ELR (cell line): ENCODE data around the gene PERP.
"Not testable (repeated sequence)": the region's sequence is repeated elsewhere in the genome, so short reads cannot be mapped to it uniquely, and the experiment has no call there.

Experiments used
- DNase-seq: peaks from one replicate; pipeline ENCODE4 v3.0.0-alpha.2; 2015; ENCODE audit warnings: low read depth

Gene PERP

DNA sequence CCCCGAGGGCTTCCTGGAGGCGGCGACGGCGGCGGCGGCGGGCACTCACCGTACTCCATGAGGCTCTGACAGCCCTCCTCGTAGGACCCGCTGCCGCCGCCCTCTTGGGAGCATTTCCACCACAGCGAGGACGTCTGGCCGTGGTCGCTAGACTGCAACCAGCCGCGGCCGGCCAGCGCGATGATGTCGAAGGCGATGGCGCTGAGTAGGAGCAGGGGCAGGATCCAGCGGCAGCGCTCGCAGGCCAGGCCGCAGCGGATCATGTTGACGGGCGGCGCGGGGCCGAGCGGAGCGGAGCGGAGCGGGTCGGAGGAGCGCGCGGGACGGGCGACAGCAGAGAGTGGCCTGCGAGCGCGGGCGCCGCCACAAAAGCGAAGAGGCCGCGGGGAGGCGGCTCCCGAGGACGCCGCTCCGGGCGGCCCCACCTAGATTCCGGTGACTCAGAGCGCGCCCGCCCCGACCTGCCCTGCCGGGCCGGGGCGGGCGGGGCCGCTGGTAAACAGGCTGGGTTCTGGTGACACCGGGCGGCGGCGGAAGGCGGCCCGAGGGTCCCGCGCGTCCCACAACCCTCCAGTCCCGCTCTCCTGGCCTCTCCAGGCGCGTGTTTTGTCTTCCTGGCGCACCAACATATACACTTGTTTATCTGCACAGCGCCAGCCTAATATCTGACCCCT is at the start of gene PERP:
Gene PERP, minus strand, starts transcription at position 342 of the 674 bp plus-strand sequence. Its CDS starts 79 bp downstream, at position 263.
- peak; percentile 80 for DNase-seq

DNA sequence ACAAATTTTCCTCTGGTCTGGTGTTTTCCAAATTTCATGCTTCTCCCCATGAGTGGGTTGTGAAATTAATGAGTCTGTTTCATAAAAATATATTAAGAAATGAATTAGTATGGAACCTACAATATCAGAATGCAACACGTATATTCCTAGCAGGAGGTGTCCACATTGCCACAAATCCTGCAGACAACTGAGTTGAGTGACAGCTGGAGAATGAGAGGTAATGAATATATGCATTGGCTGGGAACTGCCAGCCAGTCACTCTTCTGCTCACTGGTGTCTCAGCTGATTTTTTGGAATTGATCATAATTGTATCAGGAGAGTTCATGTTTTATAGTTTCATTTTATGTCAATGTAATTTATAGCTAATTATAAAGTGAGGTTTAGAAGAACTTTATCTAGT is 48.2 kb upstream of the PERP start:
- no peak for DNase-seq

- no peak for DNase-seq
Observed at GRCh38 chr6:138146544-138146943, 39.3 kb upstream of the PERP start.

- no peak for DNase-seq
Observed at GRCh38 chr6:138145402-138145801, 38.2 kb upstream of the PERP start.

DNA sequence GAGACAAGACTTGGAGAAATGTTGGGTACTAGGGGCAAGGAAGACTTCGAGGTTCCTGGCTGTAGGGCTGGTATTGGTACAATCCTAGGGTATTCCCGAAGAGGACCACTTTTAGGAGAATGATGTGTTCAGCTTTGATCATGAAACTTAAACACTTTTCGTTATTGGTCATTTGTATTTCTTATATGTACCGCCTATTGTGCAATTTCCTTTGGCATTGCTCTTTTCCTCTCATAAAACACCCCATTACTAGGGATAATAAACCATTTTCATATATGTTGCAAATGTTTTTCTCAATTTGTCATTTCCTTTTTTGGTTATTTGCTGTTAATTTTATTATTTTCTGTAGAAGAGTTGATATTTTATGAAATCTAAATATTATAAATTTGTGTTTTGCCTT is 35.6 kb upstream of the PERP start:
- no peak for DNase-seq

GRCh38 chr6:138129190-138129589 is 22.0 kb upstream of the PERP start:
- no peak for DNase-seq

DNA sequence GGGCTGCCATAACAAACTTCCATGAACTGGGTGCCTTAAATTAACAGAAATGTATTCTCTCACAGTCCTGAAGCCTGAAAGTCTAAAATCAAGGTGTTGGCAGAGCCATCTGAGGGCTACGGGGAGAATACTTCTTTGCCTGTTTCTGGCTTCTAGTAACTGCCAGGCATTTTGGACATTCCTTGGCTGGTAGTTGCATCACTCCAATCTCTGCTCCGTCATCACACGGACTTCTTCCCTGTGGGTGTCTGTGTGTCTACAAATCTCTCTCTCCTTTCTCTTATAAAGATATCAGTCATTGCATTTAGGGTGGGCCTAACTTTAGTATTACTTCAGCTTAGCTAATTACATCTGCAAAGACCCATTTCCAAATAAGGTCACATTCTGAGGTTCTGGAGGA is 20.9 kb upstream of the PERP start:
- DNase-seq: no peak

DNA sequence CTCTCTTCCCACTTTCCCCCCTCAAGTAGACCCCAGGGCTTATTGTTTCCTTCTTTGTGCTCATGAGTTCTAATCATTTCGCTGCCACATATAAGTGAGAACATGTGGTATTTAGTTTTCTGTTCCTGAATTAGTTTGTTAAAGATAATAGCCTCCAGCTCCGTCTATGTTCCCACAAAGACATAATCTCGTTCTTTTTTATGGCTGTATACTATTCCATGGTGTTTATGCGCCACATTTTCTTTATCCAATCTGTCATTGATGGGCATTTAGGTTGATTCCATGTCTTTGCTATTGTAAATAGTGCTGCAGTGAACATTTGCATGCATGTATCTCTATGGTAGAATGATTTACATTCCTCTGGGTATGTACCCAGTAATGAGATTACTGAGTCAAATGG is 16.9 kb upstream of the PERP start:
- DNase-seq: no peak

GRCh38 chr6:138119976-138120375 is 12.8 kb upstream of the PERP start:
- no peak for DNase-seq

- DNase-seq: not testable (repeated sequence)
Observed at GRCh38 chr6:138119229-138119628, 12.0 kb upstream of the PERP start.

GRCh38 chr6:138117376-138117914 is 10.2 kb upstream of the PERP start:
- DNase-seq: no peak

DNA sequence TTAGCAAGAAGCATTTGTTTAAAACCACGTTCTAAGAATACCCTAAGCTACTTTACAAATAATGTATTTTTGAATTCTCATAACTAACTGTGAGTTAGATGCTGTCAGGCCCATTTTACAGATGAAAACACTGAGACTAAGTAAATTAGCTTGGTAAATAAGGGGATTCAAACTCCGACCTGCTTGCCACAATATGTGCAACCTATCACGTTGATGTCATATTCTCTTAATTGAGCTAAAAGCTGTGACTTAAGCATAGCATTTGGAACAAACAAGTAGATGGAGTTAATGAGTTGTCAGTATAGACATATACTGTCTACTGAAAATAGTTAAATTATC is 9.4 kb upstream of the PERP start:
- DNase-seq: no peak

DNA sequence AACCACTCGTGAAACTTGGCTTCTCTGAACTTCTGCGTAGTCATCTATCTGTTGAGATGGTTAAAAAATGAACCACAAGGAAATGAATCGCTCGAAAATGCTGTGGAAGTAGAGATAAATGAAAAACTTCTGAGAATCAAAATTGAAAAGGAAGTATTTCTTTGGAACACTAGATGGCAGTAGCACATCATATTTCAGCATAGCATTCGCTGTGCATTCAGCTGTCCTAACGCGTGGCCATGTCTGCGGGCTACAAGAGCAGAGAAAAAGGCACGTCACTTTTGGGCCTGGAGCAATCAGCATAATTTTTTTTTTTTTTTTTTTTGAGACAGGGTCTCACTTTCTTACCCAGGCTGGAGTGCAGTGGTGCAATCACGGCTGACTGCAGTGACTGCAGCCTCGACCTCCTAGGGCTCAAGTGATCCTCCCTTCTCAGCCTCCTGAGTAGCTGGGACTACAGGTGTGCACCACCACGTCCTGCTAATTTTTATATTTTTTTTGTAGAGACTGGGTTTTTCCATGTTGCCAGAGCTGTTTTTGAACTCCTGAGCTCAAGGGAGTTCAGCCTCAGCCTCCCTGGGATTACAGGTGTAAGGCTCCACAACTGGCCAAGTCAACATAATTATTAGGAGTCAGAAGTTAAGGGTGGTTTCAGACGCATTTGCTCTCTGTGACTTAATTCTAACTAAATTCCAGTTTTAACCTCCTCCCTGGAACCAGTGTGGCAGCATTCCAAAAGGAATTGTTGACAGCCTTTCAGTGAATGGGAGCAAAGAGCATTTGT is 8.8 kb upstream of the PERP start:
- DNase-seq: peak; percentile 76

GRCh38 chr6:138115201-138115600 is 8.0 kb upstream of the PERP start:
- no peak for DNase-seq

DNA sequence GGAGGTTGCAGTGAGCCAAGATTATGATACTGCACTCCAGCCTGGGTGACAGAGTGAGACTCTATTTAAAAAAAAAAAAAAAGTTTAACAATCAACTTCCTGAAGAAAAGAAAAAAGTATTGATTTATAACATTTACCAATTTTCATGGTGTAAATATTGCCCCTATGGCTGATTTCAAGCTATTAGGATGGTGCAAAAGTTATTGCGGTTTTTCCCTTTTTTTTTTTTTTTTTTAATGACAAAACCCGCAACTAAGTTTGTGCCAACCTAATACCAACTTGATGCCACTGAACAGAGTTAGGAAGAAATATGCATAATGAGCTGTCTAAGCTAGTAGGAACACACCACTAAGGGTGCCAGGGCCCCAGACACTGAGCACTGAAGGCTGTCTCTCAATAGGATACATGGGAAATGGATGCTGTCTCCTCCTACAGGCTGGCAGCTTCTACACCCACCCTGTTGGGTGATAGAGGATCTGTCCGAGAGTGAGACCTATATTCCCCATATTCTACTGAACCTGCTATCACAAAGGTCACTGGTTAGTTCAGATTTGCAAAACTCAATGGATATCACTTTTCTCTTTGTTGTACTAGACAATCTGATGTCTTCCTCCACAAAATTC is 6.5 kb upstream of the PERP start:
- DNase-seq: peak; percentile 15

GRCh38 chr6:138110229-138110628 is 3.0 kb upstream of the PERP start:
- DNase-seq: no peak

- DNase-seq: peak; percentile 81
Observed at GRCh38 chr6:138109042-138109997, 2.1 kb upstream of the PERP start.

DNA sequence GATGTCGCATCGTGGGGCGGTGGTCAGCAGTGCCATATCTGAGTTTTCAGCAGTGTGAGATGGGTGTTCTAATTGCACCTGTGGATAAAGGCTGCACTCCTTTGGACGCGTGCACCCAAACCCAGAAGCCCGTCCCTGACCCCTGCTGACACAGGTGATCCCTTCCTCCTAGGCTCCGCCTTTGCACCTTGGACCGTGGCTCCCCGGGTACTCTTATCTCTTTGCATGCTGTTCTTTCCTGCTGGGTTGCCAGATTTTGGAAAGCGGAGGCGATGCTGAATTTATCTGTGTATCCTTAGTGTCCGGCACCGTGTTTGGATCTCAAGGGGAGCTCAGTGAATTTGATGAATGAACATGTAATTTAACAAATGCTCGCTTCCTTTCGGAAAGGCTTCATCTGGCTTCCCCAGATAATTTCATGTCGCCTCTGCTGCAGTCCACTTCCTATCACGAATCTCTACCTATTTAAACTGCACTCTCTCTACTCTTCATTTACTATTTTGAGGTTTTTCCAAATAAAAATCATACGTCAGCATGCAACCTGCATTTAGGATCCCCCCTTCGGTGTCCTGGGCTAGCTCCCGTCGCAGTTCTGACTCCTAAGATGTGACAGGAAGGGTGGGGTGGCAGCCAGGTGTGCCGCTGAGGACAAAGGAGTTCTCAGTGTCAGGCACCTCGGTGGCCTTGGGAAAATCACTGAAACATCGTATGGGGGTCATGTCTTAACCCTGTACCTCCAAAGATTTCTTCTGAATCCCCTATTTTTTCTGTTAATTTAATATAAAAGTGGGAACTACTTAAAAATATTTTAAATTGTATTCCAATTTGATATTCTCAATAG is 753 bp upstream of the PERP start:
- no peak for DNase-seq

GRCh38 chr6:138106665-138107077 is 548 bp downstream of the PERP start:
- DNase-seq: no peak

GRCh38 chr6:138105880-138106664 is 1.1 kb downstream of the PERP start:
- DNase-seq: peak; percentile 34
